Astrocyte of the hippocampus (primary cell): ENCODE data around the gene ATP2B2.

Source experiments
- DNase-seq: peaks from one replicate; pipeline ENCODE4 v3.0.0; 2011; ENCODE audit warnings: low read depth, low spot score

Gene ATP2B2

DNA sequence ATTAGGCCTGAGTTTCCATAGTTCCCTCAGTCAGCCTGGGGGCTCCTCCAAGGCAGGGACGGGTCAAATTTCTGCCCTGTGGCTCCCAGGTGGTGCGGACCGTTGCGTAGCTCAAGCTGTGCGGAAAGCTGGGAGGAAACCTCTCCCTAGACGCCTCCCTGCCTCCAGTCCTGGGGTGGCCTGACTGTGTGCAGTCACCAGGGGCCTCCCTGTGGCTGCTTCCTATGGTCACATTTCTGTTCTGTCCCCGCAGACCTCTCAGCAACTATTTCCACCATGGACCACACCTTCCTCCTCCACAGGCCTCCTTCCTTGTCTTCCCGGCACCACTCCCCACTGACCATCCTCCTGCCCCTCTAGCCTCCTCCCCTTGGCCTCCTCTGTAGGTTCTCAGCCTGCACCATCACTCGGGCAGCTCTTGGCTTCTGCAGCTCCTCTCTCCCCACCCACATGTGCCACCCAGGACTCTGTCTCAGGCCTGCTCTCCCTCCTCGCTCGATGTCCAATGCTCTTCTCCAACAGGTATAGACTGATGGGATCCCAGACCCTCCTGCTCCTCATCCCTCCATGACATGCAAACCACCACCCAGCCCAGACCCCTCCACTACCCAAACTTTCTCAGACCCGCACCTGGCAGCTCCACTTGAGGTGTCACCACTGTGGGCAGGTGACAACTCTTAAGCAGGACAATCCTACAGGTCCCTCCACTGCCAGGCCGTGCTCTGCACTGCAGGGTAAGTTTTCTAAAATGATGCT, 157.6 kb downstream of the ATP2B2 start:
- DNase-seq: no peak

GRCh38 chr3:10345911-10346310, 159.5 kb downstream of the ATP2B2 start:
- no peak for DNase-seq

DNA sequence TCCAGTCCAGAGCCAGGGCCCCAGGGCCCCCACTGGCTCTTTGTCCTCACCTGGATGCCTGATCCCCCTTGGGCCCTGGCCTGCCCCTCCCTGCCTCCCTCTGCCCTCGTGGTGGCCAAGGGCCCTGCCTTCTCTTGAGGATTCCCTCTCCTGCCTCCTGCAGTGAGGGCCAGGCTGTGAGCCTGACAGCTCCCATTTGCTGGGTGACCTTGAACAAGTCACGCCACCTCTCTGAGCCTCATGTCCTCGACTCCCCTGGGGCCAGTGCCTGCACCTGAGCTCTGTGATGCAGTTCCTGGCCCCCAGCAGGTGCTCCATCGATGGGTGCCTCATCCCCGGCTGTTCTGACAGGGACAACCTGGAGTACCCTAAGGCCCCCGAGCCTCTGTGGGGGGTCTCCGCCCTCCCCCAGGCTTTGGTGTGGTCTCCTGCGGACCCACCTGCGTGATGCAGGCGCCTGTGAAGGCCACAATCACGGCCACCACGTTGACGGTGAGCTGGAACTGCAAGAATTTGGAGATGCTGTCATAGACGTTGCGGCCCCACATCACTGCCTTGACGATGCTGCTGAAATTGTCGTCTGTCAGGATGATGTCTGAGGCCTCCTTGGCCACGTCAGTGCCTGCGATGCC, 160.3 kb downstream of the ATP2B2 start:
- DNase-seq: no peak

GRCh38 chr3:10344147-10344943, 161.0 kb downstream of the ATP2B2 start:
- peak; percentile 75 for DNase-seq

DNA sequence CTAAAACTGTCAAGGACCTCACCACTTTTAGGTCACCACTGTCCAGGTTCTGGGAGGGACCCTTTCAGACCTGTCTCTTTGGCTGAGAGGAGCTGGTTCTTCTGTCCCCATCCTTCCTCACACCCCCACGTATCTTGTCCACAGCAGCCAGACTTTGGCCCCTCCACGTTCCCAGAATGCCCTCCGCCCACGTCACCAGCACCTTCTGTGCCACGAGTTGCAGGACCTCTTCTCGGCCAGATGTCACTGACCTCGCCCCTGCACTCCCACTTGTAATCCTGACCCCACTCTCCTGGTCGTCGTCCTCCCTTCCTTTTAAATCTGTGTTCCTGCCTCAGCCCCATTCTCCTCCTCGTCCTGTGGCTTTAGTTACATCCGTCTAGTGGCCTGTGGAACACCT, 161.9 kb downstream of the ATP2B2 start:
- no peak for DNase-seq

DNA sequence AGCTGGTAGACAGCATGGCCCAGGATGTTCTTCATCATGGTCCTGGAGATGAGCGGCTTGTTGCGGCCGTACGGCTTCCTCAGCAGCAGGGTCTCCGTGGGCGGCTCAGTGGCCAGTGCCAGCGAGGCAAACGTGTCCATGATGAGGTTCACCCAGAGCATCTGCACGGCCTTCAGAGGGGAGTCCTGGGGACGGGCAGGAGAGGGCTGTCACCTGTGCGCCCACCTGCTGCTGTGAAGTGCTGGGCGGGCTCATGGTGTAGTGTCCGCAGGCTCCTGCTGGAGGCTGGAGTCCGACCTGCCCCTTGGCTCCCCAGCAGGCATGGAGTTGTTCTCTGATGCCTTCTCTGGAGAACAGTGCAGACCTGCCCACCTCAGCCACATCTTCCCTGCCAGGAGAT, 162.6 kb downstream of the ATP2B2 start:
- no peak for DNase-seq

DNA sequence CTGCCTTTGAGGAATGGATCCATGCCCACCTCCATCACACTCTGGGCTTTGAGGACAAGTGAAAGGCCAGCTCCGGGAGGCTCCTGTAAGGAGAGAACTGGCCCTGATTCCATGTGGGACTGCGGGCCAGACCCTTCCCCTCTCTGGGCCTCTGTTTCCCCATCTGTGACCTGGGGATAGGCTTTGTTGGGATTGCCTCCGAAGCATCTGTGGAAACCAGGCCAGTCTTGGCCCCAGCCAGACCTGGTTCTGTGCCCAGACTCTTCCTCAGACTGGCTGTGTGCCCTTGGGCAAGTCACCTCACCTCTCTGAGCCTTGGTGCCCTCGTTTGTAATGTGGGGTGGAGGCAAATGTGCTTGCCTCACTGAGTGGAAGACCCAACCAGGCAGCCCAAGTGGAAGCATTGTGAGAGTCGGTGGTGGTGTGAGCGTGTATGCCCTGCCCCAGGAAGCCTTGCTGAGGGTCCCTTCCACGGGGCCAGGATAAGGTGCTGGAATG, 163.4 kb downstream of the ATP2B2 start:
- DNase-seq: no peak

DNA sequence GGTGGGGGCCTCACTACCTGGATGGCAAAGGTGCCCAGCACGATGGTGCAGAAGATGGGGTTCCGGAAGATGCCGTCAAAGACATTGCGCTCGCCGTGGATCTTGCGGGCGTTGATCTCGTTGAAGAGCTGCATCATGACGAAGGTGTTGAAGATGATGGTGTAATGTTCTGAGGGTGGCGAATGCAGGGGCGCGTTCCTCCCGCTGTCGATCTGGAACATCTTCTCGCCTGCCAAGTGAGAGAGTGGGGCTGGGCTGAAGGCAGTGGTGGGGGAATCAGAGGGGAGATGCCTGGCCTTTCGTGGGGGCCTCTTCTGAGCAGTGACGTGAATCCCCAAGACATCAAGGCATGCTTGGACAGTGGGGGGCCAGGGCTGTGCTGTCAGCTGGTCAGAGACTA, 164.9 kb downstream of the ATP2B2 start:
- DNase-seq: no peak

DNA sequence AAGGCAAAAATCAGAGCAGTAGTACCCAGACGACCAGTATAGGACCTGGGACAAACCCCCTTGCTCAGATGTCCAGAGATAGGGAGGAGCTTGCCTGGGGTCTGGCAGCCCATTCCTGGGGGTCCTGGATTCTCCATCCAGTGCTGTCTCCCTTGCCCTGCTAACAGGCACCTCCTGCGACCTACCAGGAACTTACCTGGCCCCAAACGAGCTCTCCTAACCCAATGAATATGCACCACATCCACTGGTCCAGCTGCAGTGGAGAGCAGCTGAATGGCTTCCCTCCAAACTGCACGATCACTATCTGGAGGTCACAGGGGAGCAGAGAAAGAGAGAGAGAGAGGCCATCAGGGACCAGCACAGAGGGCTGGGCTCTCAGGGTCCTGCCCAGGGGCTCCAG, 165.3 kb downstream of the ATP2B2 start:
- no peak for DNase-seq

GRCh38 chr3:10339376-10339955, 165.9 kb downstream of the ATP2B2 start:
- DNase-seq: no peak

DNA sequence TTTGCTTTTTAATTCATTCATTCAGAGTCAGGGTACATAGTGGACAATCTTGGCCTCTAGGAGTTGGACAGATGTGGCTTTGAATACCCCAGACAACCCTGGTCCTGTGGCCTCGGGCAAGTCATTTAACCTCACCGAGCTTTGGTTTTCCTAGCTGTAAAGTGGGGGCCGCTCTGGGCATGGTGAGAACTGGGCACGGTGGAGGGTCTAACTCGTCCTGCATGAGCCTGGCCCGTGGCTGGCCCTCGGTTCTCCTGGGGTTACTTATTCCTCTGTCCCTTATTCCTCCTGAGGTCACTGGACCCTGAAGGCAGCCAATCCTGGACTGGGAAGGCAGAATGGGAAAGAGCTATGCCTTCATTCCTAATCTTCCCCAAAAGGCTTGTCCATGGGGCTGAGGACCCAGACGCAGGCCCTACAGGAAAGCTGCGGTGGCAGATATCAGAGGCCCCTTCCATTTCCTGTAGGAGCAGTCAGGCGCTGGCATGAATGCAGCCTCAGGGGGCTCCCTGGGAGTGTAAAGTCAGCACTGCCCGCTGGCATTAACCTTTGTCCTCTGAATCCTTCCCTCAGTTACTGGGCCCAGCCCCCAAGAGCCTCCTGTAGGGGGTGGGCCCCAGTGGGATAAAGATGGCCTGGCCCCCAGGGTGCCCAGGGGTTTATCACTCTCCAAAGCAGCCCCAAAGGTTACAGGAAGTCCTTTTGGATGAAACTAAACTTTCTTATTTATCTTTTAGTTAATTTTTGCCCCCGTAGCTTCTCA, 166.6 kb downstream of the ATP2B2 start:
- no peak for DNase-seq

DNA sequence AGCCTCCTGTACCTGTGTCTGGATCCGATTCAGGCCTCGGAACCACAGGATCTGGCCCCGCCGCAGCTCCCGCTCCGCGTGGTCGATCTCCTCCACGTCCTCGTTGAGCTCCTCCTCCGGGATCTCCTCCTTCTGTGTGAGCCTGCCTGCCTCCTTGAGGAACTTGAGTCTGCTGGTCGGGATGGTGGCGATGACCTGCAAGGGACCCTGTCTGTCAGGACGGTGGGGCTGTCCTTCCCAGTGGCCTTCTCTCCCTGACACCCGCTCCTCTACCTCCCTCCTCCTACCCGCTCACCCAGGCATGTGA, 167.3 kb downstream of the ATP2B2 start:
- no peak for DNase-seq

GRCh38 chr3:10337323-10338163, 167.8 kb downstream of the ATP2B2 start:
- DNase-seq: no peak

DNA sequence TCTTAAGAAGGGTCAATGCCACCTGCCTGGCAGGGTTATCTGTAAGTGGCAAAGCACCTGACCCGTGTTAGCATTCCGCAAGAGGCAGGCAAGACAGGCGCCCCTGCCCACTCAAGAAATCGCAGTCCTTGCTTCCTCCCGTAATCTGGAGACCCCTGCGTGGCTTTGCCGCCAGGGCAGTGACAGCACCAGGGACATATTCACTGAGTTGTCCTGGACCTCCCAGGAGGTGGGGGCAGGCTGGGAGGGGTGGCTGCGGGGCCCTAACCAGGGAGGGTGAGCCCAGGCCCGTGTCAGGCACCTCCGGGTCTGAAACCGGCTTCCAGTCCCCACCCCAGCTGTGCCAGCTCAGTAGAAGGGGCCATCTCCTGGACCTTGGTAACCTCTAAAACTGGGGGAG, 168.6 kb downstream of the ATP2B2 start:
- no peak for DNase-seq

DNA sequence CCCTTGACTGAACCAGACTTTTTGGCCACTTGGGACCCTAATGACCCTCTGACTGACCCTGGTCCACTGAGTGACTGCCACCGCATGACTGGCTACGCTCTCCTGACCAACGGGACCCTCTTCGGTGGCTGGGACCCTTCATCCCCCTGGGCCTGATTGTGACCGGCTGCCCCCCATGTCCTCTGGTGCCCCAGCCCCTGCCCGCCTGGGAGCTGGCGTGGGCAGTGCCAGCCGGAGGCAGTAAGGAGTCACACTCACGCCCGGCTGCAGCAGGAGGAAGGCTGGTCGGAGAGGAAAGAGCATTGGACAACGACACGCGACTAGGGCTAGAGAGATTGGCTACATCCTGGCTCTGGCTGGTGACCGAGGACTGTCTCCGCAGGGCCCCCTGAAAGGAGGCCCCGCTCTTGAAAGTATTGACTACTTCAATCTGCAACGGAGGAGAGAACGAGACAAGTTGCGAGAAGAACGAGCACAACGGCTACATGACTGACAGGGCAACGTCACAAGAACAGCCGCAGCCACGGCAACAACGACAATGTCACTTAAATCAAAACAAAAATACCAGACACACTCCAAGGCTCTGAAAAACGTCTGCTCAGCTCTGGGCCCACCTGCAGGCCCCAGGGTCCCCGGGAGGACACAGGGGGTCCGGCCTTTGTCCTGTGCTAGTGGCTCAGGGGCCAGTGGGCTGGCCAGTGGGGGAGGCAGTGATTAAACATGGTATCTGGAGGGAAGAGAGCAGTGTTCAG, 169.3 kb downstream of the ATP2B2 start:
- no peak for DNase-seq

DNA sequence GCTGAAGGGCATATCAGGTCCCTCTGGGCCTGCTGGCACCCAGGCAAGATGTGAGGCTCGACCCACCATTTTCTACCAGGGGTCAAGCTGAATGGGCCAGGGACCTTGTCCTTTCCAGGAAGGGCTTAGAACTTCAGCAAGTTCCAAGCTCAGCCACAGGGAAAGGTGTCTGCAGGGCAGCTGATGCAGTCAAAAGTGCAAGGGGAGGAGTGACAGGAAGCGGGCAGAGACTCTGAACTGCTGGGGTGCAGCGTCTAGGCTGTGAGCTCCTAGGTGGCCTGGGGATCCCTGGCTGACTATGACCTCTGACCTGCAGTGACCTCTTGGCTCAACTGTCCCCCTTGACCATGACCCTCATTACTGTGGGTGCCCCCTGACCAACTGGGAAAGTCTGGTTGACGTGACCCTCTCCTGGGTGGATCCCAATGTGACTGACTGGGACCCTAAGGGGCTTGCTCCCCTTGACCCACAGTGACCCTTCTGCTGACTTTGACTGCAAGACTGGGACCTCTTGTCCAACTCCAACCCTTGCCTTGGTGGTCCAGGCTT, 170.1 kb downstream of the ATP2B2 start:
- no peak for DNase-seq

GRCh38 chr3:10334459-10334858, 170.9 kb downstream of the ATP2B2 start:
- no peak for DNase-seq

DNA sequence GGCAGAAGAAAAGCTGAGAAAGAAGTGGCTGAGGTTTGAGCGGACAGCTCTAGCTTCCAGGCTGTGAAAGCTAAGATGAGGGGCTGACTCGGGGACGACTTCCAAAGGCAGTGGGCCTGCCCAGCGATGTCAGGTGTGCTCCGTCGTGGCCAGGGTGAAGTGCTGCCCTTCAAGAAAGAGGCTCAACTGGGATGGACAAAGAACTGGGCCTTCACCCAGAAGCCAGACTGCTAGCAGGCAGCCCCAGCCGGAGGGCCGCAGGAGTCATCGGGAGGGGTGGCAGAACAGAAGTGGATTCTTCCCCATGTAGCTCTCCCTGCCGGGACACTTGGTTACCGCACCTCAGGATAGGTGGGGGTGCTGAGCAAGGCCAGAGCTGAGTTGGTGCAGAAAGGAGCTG, 171.3 kb downstream of the ATP2B2 start:
- no peak for DNase-seq

GRCh38 chr3:10333349-10333650, 172.1 kb downstream of the ATP2B2 start:
- DNase-seq: no peak
